A673 (cell line): ENCODE results near the gene TMEM40. TPM values are rescaled to one million over a fixed set of nuclear protein-coding genes. Genes with fewer than 3 reads are reported as not detected.

Experiments used
- BruUV-seq: library from RNA; stranded (reverse); fragments of 400-500 nt; replicated peaks from 2 replicates; lab custom pipeline; 2021; lab: Mats Ljungman, UMichigan
- CTCF ChIA-PET: fragments of 300-600 bp; sonication (Branson Sonifier 250); formaldehyde crosslinking; loops from one replicate; lab custom pipeline; 2022; ENCODE audit warnings: antibody characterized with exemption; lab: Charles Lee
- POLR2A ChIA-PET: fragments of 300-600 bp; sonication (Branson Sonifier 250); formaldehyde crosslinking; loops from one replicate; lab custom pipeline; 2022; ENCODE audit warnings: antibody characterized with exemption; ENCODE audit not compliant: low non-redundant PET; lab: Charles Lee
- DNase-seq: peaks from one replicate; pipeline ENCODE4 v3.0.0-alpha.2; 2015; ENCODE audit warnings: low spot score
- H3K27ac ChIP-seq: fragments of 200-600 bp; sonication (generic); 2 replicates; pipeline ENCODE4 v1.5.1; 2016; ENCODE audit warnings: mixed run types, low read depth, mild to moderate bottlenecking, mixed read lengths, antibody characterized with exemption, low read length; ENCODE audit not compliant: poor library complexity, severe bottlenecking
- H3K27me3 ChIP-seq: fragments of 200-600 bp; sonication (generic); replicated peaks from 2 replicates; pipeline ENCODE4 v1.6.1; 2017; ENCODE audit warnings: mixed run types, low read depth, mild to moderate bottlenecking, mixed read lengths, antibody characterized with exemption, low read length; ENCODE audit not compliant: insufficient read depth, poor library complexity
- H3K36me3 ChIP-seq: fragments of 200-600 bp; sonication (generic); 2 replicates; pipeline ENCODE4 v1.6.1; 2016; ENCODE audit warnings: mixed run types, mild to moderate bottlenecking, mixed read lengths, antibody characterized with exemption, low read length; ENCODE audit not compliant: insufficient read depth, poor library complexity, severe bottlenecking
- H3K4me1 ChIP-seq: fragments of 200-600 bp; sonication (generic); 2 replicates; pipeline ENCODE4 v1.6.1; 2017; ENCODE audit warnings: mixed run types, mild to moderate bottlenecking, mixed read lengths, antibody characterized with exemption, low read length; ENCODE audit not compliant: insufficient read depth, poor library complexity, severe bottlenecking
- H3K4me3 ChIP-seq: fragments of 200-600 bp; sonication (generic); 2 replicates; pipeline ENCODE4 v1.5.1; 2016; ENCODE audit warnings: low read depth, mixed run types, mild to moderate bottlenecking, mixed read lengths, low read length; ENCODE audit not compliant: poor library complexity, severe bottlenecking
- H3K9me3 ChIP-seq: fragments of 200-600 bp; sonication (generic); 2 replicates; pipeline ENCODE4 v1.6.1; 2016; ENCODE audit warnings: mixed run types, low read depth, mild to moderate bottlenecking, mixed read lengths, antibody characterized with exemption, low read length; ENCODE audit not compliant: poor library complexity, severe bottlenecking
- EZH2 ChIP-seq: fragments of 200-600 bp; sonication (generic); IDR thresholded peaks from 2 replicates; pipeline ENCODE4 v1.6.1; 2017; ENCODE audit warnings: borderline replicate concordance, low read depth, mild to moderate bottlenecking, mixed read lengths, antibody characterized with exemption, low read length; ENCODE audit not compliant: poor library complexity, severe bottlenecking
- intact Hi-C: fragments of 100-400 bp; cut with micrococcal nuclease; formaldehyde crosslinking; loops from one replicate; pipeline ENCODE4 v1.10.0; 2022; ENCODE audit not compliant: unreplicated experiment
- total RNA-seq: library from RNA; stranded (reverse); gene quantifications from 2 replicates; pipeline ENCODE4 v1.2.3, GENCODE V29; 2021
- TF ChIP-seq, protein P1 (sequence below): fragments of 300-800, 200-600 bp; sonication (generic); conservative IDR thresholded peaks from 2 replicates; pipeline ENCODE4 v1.5.1; 2017; ENCODE audit warnings: low read depth, mild to moderate bottlenecking, antibody characterized with exemption, low read length, moderate library complexity, mixed read lengths

TMEM40 gene
- total RNA-seq, 1 experiment from 2014 or later: not detected

DNA sequence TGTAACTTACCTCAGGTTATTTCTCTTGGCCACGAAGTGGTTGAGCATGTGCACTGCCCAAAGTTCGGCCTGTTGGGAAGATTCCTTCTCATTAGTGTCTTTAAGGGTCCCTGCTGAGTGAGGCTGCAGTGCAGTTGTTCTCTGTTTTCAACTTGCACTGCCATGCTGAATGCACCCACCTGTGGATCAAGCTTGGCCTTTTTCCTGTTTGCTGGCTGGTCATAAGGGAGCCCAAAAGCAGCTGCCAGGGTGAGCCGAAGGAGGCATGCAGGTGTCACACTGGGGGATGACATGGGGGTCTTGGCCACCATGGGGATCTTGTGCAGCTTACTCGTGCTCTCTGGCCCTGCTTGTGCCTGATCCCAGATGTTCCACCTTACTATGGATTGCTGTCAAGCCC is 49.0 kb downstream of the TMEM40 start:
- BruUV-seq: no TSS peak
- DNase-seq: no peak
- H3K27ac ChIP-seq: no peak overlapping the region
- POLR2A ChIA-PET: no interaction called here
- intact Hi-C loops: no loop called here
- H3K27me3 ChIP-seq: no peaks in the 10 kb centered on the region
- H3K36me3 ChIP-seq: no peaks in the 10 kb centered on the region
- no peaks in the 10 kb centered on the region for H3K4me1 ChIP-seq
- CTCF ChIA-PET: no interaction called here
- no peak for TF ChIP-seq EZH2
- TF ChIP-seq, protein P1, sequence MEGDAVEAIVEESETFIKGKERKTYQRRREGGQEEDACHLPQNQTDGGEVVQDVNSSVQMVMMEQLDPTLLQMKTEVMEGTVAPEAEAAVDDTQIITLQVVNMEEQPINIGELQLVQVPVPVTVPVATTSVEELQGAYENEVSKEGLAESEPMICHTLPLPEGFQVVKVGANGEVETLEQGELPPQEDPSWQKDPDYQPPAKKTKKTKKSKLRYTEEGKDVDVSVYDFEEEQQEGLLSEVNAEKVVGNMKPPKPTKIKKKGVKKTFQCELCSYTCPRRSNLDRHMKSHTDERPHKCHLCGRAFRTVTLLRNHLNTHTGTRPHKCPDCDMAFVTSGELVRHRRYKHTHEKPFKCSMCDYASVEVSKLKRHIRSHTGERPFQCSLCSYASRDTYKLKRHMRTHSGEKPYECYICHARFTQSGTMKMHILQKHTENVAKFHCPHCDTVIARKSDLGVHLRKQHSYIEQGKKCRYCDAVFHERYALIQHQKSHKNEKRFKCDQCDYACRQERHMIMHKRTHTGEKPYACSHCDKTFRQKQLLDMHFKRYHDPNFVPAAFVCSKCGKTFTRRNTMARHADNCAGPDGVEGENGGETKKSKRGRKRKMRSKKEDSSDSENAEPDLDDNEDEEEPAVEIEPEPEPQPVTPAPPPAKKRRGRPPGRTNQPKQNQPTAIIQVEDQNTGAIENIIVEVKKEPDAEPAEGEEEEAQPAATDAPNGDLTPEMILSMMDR: no peak
- no peak overlapping the region for H3K4me3 ChIP-seq
- no peaks in the 10 kb centered on the region for H3K9me3 ChIP-seq

DNA sequence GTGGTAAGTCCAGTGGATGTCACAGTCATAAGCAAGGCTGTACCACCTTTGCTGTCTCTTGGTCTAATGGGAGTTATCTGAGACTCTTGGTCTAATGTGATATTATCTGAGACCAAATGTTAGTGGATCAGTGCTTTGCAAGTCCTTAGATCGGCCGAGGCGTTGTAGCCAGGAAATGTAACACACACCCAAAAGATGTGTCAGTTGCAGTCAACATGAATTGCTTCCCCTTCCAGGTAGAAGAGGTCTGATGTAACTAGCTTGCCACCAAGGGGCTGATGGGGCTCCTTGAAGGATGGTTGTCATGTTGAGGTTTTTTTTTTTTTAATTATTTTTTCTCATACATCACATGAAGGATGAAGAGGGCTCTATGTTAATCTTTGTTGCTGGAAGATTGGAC is 49.7 kb downstream of the TMEM40 start:
- ChIA-PET POLR2A (interaction anchor here (0.7 kb wide), 1 partner anchor 808 kb away, joined by 3 read pairs; no protein-coding TSS in a partner anchor), CTCF (no interaction called here)
- DNase-seq: no peak
- intact Hi-C loops: loop anchor here (10.0 kb wide), 1 partner anchor 185 kb away; no protein-coding TSS in a partner anchor
- no peaks in the 10 kb centered on the region for H3K27me3 ChIP-seq
- no peak overlapping the region for H3K4me3 ChIP-seq
- BruUV-seq: no TSS peak
- no peaks in the 10 kb centered on the region for H3K9me3 ChIP-seq
- no peaks in the 10 kb centered on the region for H3K4me1 ChIP-seq
- H3K27ac ChIP-seq: no peak overlapping the region
- H3K36me3 ChIP-seq: no peaks in the 10 kb centered on the region
- no peak for TF ChIP-seq EZH2
- TF ChIP-seq, protein P1: no peak

DNA sequence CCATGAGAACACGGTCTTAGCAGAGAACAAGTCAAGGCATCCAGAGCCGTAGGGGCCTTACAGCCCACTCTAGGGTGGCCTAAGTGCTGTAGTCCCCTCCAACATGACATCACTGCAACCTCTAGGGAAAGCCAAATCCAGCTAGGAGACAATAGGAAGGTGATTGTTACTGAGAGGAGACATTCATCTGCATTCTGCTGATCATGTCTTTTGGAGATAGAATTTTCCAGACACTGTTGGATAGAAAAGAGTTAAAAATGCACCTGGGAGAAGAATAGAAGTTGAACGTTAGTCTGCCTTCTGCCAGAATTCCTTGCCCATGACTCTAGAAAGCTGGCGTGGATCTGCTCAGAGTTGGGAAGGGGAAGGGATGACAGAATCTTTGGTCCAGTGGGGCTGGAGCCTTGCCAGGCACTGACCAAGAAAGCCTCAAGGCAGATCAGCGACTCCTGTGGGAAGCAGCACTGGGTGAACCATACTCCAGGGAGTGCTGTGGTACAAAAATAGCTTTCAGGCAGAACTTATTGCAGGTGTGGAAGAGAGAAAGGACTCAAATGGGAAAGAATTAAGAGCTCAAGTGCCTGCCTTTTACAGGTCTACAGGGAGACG is 50.4 kb downstream of the TMEM40 start:
- no peaks in the 10 kb centered on the region for H3K4me1 ChIP-seq
- H3K27ac ChIP-seq: no peak overlapping the region
- POLR2A ChIA-PET: interaction anchor here (0.7 kb wide), 1 partner anchor 808 kb away, joined by 3 read pairs; no protein-coding TSS in a partner anchor
- TF ChIP-seq, protein P1: no peak
- no peak for TF ChIP-seq EZH2
- BruUV-seq: no TSS peak
- CTCF ChIA-PET: interaction anchor here (0.5 kb wide), 1 partner anchor 142 kb away, joined by 7 read pairs; no protein-coding TSS in a partner anchor
- no peaks in the 10 kb centered on the region for H3K36me3 ChIP-seq
- H3K4me3 ChIP-seq: no peak overlapping the region
- no peaks in the 10 kb centered on the region for H3K9me3 ChIP-seq
- no peak for DNase-seq
- intact Hi-C loops: loop anchor here (10.0 kb wide), 1 partner anchor 186 kb away; no protein-coding TSS in a partner anchor
- H3K27me3 ChIP-seq: no peaks in the 10 kb centered on the region
